Psoas muscle (tissue), 8 donors: ENCODE data around the gene GLT1D1. TPM values are rescaled to one million over a fixed set of nuclear protein-coding genes. Genes with fewer than 3 reads are reported as not detected.
A peak's percentile ranks its signal among the peaks of the same experiment; 100 is the strongest.
"Not testable (repeated sequence)": the region's sequence is repeated elsewhere in the genome, so short reads cannot be mapped to it uniquely, and the experiment has no call there.

Experiments used
- ATAC-seq, 4 donors: fragments of 200-7000 bp; cut with Tn5 transposase; one replicate each; pipeline ENCODE4 v1.9.1; 2020; ENCODE audit warnings: moderate library complexity in 3 of 4, mild to moderate bottlenecking in 2 of 4
- DNase-seq, 2 donors: peaks; one replicate each; pipeline ENCODE4 v3.0.0-alpha.2; 2020
- H3K27ac ChIP-seq: fragments of 200-600 bp; one replicate; pipeline ENCODE4 v1.8.0; 2022
- H3K27me3 ChIP-seq, 3 donors: fragments of 200-600 bp in 1 of 3; one replicate each; pipeline versions ENCODE4 v1.6.1 to v1.8.0; 2013 to 2022; ENCODE audit warnings: low read length in 2 of 3, mild to moderate bottlenecking in 2 of 3, moderate library complexity in 1 of 3; ENCODE audit not compliant: insufficient read depth in 3 of 3
- H3K36me3 ChIP-seq, 2 donors: fragments of 200-600 bp in 1 of 2; one replicate each; pipeline versions ENCODE4 v1.6.1 to v1.8.0; 2013 to 2022; ENCODE audit warnings: low read depth in 1 of 2, mild to moderate bottlenecking in 1 of 2, moderate library complexity in 1 of 2; ENCODE audit not compliant: insufficient read depth in 1 of 2
- H3K4me1 ChIP-seq: fragments of 200-600 bp; one replicate; pipeline ENCODE4 v1.8.0; 2022
- H3K4me3 ChIP-seq: fragments of 200-600 bp; one replicate; pipeline ENCODE4 v1.8.0; 2022; ENCODE audit warnings: mild to moderate bottlenecking
- H3K9me3 ChIP-seq: fragments of 200-600 bp; one replicate; pipeline ENCODE4 v1.8.0; 2022
- CTCF ChIP-seq: fragments of 200-600 bp; IDR thresholded peaks from one replicate; pipeline ENCODE4 v1.8.0; 2022; ENCODE audit warnings: antibody characterized with exemption
- WGBS, 3 donors: extraction: QIAGEN DNeasy Blood & Tissue Kit; methylation state at CpG; one replicate each; pipeline versions ENCODE4 v1.1.6 to v1.1.7; 2013; 5-methylcytosine and 5-hydroxymethylcytosine counted together
- intact Hi-C, 2 donors: fragments of 100-400 bp; cut with DNase I; formaldehyde crosslinking; loops; one replicate each; pipeline versions ENCODE4 v1.11.0 to v1.14.2; 2022
- polyA plus RNA-seq, 3 donors: library from polyadenylated mRNA; stranded (reverse); fragments of 200-250 nt; gene quantifications; one replicate each; pipeline ENCODE4 v1.2.3, GENCODE V29; 2013
- total RNA-seq, 4 donors: library from RNA; stranded (reverse); fragmentation: NEBNext Ultra II Directional in 2 of 4; extraction: Animal tissue kit (Norgen Biotek cat#: 25700) in 2 of 4; gene quantifications; one replicate each; pipeline versions ENCODE4 v1.2.1 to v1.2.4, GENCODE V29; 2021 to 2023
- donor health status: healthy with polysubstance abuse.
- donor health status: DM: no; HTN: no; CAD: no; lungs with moderate emphysema.
- donor health status: Bipolar disorder and iron deficiency.
- donor health status: healthy.
- donor health status: DM: yes; HTN: yes; CAD: no.
- donor health status: DM: no; HTN: no; CAD: no.
- donor health status: DM: no; HTN: no; CAD: no.
- donor health status: DM: yes; HTN: yes; CAD: no.

GLT1D1 gene
- total and polyA plus RNA-seq, 7 donors: 0.32 to 3.1 (median 0.95) TPM

GRCh38 chr12:128825835-128826234, 27.4 kb upstream of the GLT1D1 start:
- H3K4me3 ChIP-seq: no peak overlapping the region
- WGBS, 3 donors: 18 to 30% (median 24%) methylated on average over 4 of the region's 4 CpGs
- intact Hi-C loops: no loop called here
- no peak for DNase-seq
- peaks cover 27% of the 10 kb centered on the region for H3K4me1 ChIP-seq
- H3K9me3 ChIP-seq: no peaks in the 10 kb centered on the region
- no peak for TF ChIP-seq CTCF
- peaks cover 0 to 5% of the 10 kb centered on the region in 2 donors for H3K36me3 ChIP-seq
- H3K27ac ChIP-seq: no peak overlapping the region
- H3K27me3 ChIP-seq: no peaks in the 10 kb centered on the region
- ATAC-seq: no peak

GRCh38 chr12:128827724-128828123, 25.6 kb upstream of the GLT1D1 start:
- no peaks in the 10 kb centered on the region for H3K9me3 ChIP-seq
- no peak overlapping the region for H3K27ac ChIP-seq
- H3K36me3 ChIP-seq: no peaks in the 10 kb centered on the region
- no peak for DNase-seq
- intact Hi-C loops: no loop called here
- no peak overlapping the region for H3K4me3 ChIP-seq
- WGBS, 3 donors: 95 to 98% (median 96%) methylated on average over 2 of the region's 2 CpGs
- H3K4me1 ChIP-seq: peaks cover 9% of the 10 kb centered on the region
- TF ChIP-seq CTCF: no peak
- H3K27me3 ChIP-seq: no peaks in the 10 kb centered on the region
- ATAC-seq: no peak

GRCh38 chr12:128829861-128830504, 23.3 kb upstream of the GLT1D1 start:
- Histone ChIP-seq H3K36me3 (no peaks in the 10 kb centered on the region), H3K27ac (peak overlapping the region; percentile 28)

GRCh38 chr12:128830505-128830893, 22.8 kb upstream of the GLT1D1 start:
- DNase-seq: no peak
- 77 to 85% (median 80%) methylated on average over 7 of the region's 7 CpGs for WGBS, 3 donors
- Histone ChIP-seq H3K27me3 (no peaks in the 10 kb centered on the region), H3K4me1 (peaks cover 2% of the 10 kb centered on the region), H3K27ac (peak overlapping the region; percentile 28), H3K4me3 (no peak overlapping the region), H3K9me3 (no peaks in the 10 kb centered on the region), H3K36me3 (no peaks in the 10 kb centered on the region)
- intact Hi-C loops: no loop called here
- ATAC-seq: no peak
- no peak for TF ChIP-seq CTCF

More at GRCh38 chr12:128829861-128830504, 23.3 kb upstream of the GLT1D1 start:
- peak; percentile 66 to 91 (median 83) for ATAC-seq
- Histone ChIP-seq H3K27me3 (no peaks in the 10 kb centered on the region), H3K4me1 (peaks cover 2% of the 10 kb centered on the region), H3K9me3 (no peaks in the 10 kb centered on the region), H3K4me3 (no peak overlapping the region)
- no peak for TF ChIP-seq CTCF
- 42 to 55% (median 49%) methylated on average over 8 of the region's 8 CpGs for WGBS, 3 donors
- intact Hi-C loops: no loop called here
- DNase-seq: no peak

GRCh38 chr12:128833418-128833817, 19.9 kb upstream of the GLT1D1 start:
- H3K9me3 ChIP-seq: no peaks in the 10 kb centered on the region
- H3K4me1 ChIP-seq: peaks cover 2% of the 10 kb centered on the region
- no peaks in the 10 kb centered on the region for H3K36me3 ChIP-seq
- WGBS, 3 donors: 95 to 98% (median 96%) methylated on average over 10 of the region's 10 CpGs
- ATAC-seq (no peak), DNase-seq (no peak)
- TF ChIP-seq CTCF: no peak
- no peak overlapping the region for H3K4me3 ChIP-seq
- intact Hi-C loops: no loop called here
- H3K27ac ChIP-seq: no peak overlapping the region
- H3K27me3 ChIP-seq: no peaks in the 10 kb centered on the region

GRCh38 chr12:128839885-128840284, 13.4 kb upstream of the GLT1D1 start:
- ATAC-seq, DNase-seq, intact Hi-C loops, H3K27me3 ChIP-seq, H3K27ac ChIP-seq, H3K4me3 ChIP-seq, H3K9me3 ChIP-seq, H3K4me1 ChIP-seq, H3K36me3 ChIP-seq: not testable (repeated sequence)
- 70 to 77% (median 75%) methylated on average over 11 to 12 of the region's 12 CpGs for WGBS, 3 donors
